HG03066 (cell line): ENCODE data around the gene DTHD1.

Experiments used
- ATAC-seq: cut with Tn5 transposase; IDR thresholded peaks from one replicate; pipeline ENCODE4 v1.9.1; 2021; ENCODE audit warnings: low read depth; ENCODE audit not compliant: unreplicated experiment

Gene DTHD1

GRCh38 chr4:36338973-36339372 lies 57.6 kb downstream of the DTHD1 start:
- no peak for ATAC-seq

DNA sequence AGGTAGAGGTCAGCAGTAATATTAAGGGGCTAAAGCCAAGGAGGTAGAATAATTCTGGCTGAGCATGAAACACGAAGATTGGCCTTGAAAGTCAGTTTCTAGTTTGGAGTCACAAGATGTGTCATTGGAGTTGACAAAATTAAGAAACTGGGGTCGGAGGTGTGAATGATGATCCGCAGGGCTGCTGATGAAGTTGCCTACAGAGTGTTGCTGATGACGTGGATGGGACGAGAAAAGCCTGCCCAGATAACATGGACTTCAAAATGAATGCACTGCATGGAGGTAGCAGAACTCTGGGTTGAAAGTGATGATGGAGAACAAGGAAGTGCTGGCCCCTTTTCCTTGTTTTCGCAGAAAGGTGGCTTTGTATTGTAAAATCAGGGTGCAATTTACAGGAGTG lies 60.5 kb downstream of the DTHD1 start:
- ATAC-seq, result no peak

DNA sequence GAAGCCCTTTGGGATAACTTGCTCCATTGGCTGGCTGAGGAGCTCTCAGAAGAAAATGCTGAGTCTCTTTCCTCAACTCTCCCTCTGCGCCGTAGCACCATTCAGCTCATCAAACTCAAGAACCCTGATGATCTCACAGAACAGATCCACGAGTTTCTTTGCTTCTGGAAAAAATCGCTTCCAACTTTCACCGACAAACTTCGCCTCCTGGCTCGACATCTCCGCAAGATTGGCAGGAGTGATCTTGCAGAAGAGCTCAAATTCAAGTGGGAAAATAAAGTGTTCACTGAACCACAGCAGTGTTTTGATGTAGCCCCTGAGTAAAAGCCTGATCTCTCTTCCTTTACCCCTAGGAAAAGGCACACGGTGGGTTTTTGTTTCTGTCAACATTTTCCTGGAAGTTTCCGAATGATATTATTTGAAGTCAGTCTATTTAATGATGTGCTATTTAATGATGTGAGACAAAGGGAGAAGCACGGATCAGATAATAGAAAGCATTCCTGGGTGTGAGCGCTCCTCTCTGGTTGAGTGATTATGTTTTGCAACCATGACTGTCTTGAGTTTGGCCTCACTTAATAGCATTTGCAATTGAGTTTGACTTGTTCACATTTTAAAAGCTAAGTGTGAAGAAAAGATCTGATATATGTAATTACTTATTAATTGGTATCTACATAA lies 62.2 kb downstream of the DTHD1 start:
- no peak for ATAC-seq

DNA sequence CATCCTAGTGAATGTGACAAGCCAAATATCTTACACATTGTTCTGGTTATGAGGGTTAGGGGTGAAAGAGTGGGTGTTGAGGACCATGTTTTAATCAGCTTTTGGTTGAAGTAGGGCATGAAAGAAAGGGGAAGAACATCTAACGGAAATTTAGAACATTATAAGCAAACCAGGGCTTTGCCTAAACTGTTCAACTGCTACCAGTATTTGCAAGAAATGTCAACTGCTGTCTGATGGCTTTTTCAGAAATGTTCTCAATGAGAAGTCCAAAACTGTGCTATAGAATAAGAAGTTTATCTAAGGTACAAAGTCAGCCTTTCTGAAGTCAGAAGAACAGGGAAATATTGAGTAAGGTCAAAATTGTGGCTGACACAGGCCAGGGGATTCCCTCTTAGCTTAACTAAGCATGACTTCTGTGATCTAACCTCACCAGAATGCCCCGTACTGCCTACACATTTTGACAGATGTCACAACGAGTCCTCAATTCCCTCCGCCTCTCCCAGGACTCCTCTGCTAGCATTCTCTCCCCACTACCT lies 67.1 kb downstream of the DTHD1 start:
- ATAC-seq, result peak; percentile 84

- ATAC-seq, result no peak
These were observed 68.6 kb downstream of the DTHD1 start for GRCh38 chr4:36349938-36350549.

- no peak for ATAC-seq
These were observed 69.8 kb downstream of the DTHD1 start for GRCh38 chr4:36351082-36351666.

DNA sequence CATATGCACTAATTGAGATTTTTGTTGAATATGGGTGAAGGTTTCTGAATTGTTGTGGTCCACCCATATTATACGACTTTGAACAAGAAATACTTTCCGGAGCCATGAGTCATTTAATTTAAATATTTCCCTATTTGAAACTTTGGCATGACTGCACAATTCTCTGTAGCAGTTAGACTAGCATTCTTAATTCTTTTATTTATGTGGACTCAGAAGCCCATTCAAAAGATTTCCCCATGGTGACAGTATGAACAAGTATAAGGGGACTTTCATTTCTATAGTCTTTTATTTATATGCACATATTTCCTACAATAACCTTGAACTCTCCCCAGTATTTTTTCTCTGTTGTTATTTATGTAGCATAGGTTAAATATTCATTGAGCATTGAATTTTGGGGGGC lies 72.6 kb downstream of the DTHD1 start:
- no peak for ATAC-seq

DNA sequence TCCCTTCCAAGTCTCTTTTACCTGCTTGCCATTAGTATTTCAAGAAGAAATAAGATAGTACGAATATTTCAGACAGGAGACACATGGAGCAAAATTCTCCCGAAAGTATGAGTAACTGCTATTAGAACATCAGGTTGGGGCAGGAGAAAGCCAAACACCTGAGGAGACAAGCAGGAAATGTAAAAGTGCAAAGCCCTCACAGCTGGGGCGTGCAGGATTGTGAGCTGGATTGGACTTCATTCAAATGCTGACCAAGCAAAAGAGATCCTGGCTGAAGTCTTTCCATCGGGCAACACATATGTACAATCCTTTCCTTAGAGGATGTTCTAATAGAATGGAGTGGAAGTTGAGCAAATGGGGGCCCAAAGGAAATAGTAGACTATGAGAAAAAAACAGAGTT lies 76.8 kb downstream of the DTHD1 start:
- no peak for ATAC-seq

DNA sequence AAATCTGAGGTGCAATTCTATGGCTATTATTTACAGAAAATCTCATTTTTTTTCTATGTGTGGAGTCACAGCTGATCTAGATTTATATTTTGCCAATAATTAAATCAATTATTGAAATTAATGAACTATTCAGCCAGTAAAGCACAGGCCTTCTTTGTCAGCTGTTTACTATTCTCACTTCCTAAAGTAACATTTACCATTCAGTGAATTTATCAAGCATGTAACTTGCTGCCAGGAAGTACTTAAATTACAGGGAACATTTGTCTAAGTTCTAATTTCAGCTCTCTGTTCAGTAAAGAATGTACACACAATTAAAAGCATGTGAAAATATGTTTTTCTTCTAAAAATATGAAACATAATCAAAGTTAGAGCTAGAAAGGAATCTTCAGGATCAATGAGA lies 79.3 kb downstream of the DTHD1 start:
- no peak for ATAC-seq

- no peak for ATAC-seq
These were observed 81.6 kb downstream of the DTHD1 start for GRCh38 chr4:36363024-36363423.

GRCh38 chr4:36374836-36375511 lies 93.6 kb downstream of the DTHD1 start:
- no peak for ATAC-seq

DNA sequence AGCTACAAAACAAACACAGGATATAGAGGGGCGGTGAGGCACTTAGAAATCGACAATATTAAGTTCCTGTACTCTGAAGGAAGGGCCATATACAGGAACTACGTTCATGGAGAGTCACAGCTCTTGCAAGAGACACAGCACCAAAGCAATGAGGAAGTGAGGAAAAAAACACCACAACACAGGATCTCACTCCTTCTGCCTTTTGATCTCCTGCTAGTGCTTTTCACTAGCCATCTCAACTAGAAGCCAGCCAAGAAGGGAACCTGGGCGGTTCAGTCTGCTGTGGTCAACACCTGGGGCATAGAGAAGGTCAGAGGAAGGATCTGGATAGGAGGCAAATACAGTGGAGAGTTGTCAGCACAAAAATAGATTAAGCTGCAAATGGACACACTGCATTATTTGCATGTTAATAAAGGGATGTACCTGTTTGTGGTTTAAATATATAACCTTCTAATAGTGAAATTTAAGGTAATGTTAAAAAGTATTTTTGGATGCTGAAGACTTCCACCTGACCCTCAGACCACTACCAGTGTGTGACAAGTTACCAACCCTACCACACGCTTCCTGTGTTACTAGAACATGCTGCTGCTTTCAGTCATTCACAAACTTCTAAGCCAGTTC lies 104.6 kb downstream of the DTHD1 start:
- ATAC-seq, result peak; percentile 81

- no peak for ATAC-seq
These were observed 105.3 kb downstream of the DTHD1 start for GRCh38 chr4:36386691-36387090.

DNA sequence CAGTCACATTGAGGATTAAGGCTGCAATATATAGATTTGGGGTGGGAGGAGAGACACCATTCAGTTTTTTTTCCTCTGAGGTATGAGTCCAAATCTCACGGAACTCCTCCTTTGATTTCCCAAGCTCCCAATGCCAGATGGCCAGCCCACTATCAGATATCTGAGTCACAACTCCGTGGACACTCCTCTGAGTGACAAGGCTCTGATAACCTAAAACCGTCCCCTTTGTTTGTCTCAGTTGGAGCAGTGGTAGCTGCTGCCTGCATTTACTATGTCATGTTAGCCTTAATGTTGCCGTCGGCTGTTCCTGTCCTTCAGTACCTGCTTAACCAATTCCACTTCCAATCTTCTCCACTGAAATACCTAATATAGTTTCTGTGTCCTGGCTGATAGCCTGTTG lies 107.3 kb downstream of the DTHD1 start:
- no peak for ATAC-seq

DNA sequence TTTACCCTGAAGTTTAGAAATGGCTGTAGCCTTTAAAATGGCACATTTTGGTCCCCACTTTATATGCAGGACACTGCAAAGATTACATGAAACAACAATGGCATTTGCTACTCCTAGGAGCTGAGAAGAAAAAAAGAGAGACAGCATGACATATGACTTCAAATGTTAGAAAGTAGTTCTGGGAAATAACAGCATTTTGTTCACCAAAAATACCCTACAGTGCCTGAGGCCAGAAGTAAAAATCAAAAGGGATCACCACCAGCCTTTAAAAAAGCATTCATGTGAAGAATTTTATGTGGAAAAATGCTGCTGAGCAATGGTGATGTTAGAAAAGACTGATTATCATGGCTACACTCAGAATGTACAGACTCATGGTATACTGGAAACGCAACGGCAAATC lies 110.0 kb downstream of the DTHD1 start:
- no peak for ATAC-seq

DNA sequence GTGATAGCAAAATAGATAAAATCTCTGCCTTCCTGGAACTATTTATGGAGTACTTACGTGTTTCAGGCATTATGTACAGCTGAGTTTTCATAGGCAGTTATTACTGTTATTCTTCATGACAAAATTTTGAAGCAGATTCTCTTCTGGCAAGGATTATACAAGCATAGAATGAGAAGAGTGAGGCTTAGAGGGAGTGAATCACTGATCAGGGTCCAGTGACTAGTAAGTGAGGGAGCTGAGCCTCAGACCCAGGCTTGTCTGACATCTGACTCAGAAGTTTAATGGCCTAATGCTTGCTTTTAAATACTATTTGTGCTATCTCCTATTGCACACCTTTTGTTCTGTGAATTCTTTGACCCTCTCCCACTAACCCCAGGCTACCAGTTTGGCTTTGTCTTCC lies 110.6 kb downstream of the DTHD1 start:
- no peak for ATAC-seq

GRCh38 chr4:36392916-36393315 lies 111.5 kb downstream of the DTHD1 start:
- no peak for ATAC-seq
